Kidney (tissue), 14 donors: ENCODE results near the gene ATP11C. TPM values are rescaled to one million over a fixed set of nuclear protein-coding genes. Genes with fewer than 3 reads are reported as not detected.

ENCODE experiments used
- DNase-seq, 5 donors: peaks; one replicate each; pipeline ENCODE4 v3.0.0-alpha.2; 2013 to 2020
- FAIRE-seq: peaks from 2 replicates; lab custom pipeline; 2012; peaks lifted over from hg19 to GRCh38; lab: Jason Lieb, UNC
- H3K27ac ChIP-seq, 2 donors: one replicate each; pipeline ENCODE4 v1.7.0; 2013; ENCODE audit warnings: low read depth in 2 of 2, low read length in 2 of 2, inconsistent platforms in 1 of 2
- H3K27me3 ChIP-seq: one replicate; pipeline ENCODE4 v1.7.1; 2013; ENCODE audit warnings: low read length, inconsistent platforms; ENCODE audit not compliant: control insufficient read depth, insufficient read depth
- H3K36me3 ChIP-seq, 3 donors: one replicate each; pipeline versions ENCODE4 v1.7.0 to v1.7.1; 2013; ENCODE audit warnings: low read length in 3 of 3, control low read depth in 1 of 3, inconsistent platforms in 1 of 3; ENCODE audit not compliant: insufficient read depth in 3 of 3, control insufficient read depth in 2 of 3
- H3K4me1 ChIP-seq, 3 donors: one replicate each; pipeline versions ENCODE4 v1.7.0 to v1.7.1; 2013; ENCODE audit warnings: low read length in 3 of 3, inconsistent platforms in 1 of 3, low read depth in 1 of 3; ENCODE audit not compliant: control insufficient read depth in 2 of 3, insufficient read depth in 2 of 3
- H3K4me3 ChIP-seq, 3 donors: one replicate each; pipeline versions ENCODE4 v1.7.0 to v1.8.1; 2013; ENCODE audit warnings: low read length in 3 of 3, control low read depth in 1 of 3, inconsistent platforms in 1 of 3
- H3K9ac ChIP-seq, 3 donors: one replicate each; pipeline versions ENCODE4 v1.7.0 to v1.7.1; 2013; ENCODE audit warnings: low read length in 3 of 3, control low read depth in 1 of 3, inconsistent platforms in 1 of 3
- H3K9me3 ChIP-seq, 3 donors: one replicate each; pipeline versions ENCODE4 v1.7.0 to v1.7.1; 2013; ENCODE audit warnings: low read length in 3 of 3, control low read depth in 1 of 3, inconsistent platforms in 1 of 3; ENCODE audit not compliant: control insufficient read depth in 2 of 3, insufficient read depth in 1 of 3
- CTCF ChIP-seq: IDR thresholded peaks from 3 replicates; pipeline ENCODE4 v1.5.1; 2012; ENCODE audit warnings: mild to moderate bottlenecking, moderate library complexity, borderline replicate concordance; ENCODE audit not compliant: insufficient read depth; ENCODE audit errors: extremely low read depth
- intact Hi-C: fragments of 100-400 bp; cut with DNase I; formaldehyde crosslinking; loops from one replicate; pipeline ENCODE4 v1.11.1; 2022
- polyA plus RNA-seq: library from polyadenylated mRNA; stranded (reverse); fragments of 350-450 nt; fragmentation: Illumina TruSeq; extraction: RNeasy Lipid Tissue Mini Kit (QIAGEN cat#74804); gene quantifications from one replicate; pipeline ENCODE4 v1.2.3, GENCODE V29; 2014; ENCODE audit warnings: low read depth, low replicate concordance; ENCODE audit not compliant: insufficient read depth
- total RNA-seq: library from RNA; stranded (reverse); fragmentation: NEBNext Ultra II Directional; extraction: Animal tissue kit (Norgen Biotek cat#: 25700); gene quantifications from one replicate; pipeline ENCODE4 v1.2.1, GENCODE V29; 2021
- donor health status: control.
- donor health status: control.
- donor health status: control.
- donor health status: control.
- donor health status: control.
- donor health status: DM: yes; HTN: yes; CAD: no.
- donor health status: Normal renal cell carcinoma (clear cell type).

Gene ATP11C
- total and polyA plus RNA-seq, 2 donors from 2014 or later: 10.1 to 23.9 TPM

DNA sequence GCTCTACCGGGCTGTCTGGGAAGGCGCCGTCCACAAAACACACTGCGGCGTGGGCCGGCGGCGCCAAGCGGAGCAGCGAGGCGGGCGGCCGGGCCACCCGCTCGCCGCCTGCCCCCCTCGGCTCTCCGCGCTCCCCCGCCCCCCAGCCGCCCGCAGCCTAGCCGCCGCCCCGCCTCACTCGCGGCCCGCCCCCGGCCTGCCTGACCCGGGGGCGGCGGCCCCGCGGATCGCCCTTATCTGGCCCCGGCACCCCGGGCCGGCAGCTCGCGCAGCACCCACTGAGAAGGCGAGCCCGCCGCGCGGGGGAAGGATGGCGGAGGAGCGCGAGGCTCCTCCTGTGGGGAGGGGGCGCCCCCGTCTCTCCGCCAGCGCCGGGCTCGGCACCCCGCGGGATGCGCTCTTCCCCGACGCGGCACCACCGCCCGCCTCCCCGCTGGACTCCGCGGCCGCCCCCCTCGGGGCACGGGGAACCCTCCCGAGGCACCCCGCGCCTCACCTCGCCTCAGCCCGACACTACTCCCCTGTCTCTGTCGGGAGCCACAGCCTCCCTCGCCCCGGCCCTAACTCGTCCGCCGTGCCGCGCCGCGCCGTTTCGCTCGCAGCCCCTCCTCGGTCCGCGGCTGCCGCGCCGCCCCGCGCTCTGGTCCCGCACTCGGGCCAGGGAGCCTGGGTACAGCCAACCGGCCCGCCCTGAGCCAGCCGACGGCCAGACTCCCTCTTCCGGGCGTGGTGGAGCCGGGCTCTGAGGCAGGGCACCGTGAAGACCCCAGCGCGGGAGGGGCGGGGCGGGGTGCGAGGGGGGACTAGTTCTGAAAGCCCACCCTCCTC is 566 bp downstream of the ATP11C start:
- Histone ChIP-seq H3K27ac (peak overlapping the region; percentile 89 to 96), H3K27me3 (no peaks in the 10 kb centered on the region), H3K9ac (peak overlapping the region in 2 of 3 donors; percentile 42 to 58), H3K4me1 (no peaks in the 10 kb centered on the region), H3K36me3 (no peaks in the 10 kb centered on the region), H3K4me3 (peak overlapping the region; percentile 67 to 73 (median 69)), H3K9me3 (no peaks in the 10 kb centered on the region)
- TF ChIP-seq CTCF: no peak
- intact Hi-C loops: no loop called here
- DNase-seq (peak; percentile 26 to 88 (median 49)), FAIRE-seq (no peak)

GRCh38 chrX:139931646-139932072 is 1.2 kb downstream of the ATP11C start:
- Histone ChIP-seq H3K36me3 (no peaks in the 10 kb centered on the region), H3K4me1 (no peaks in the 10 kb centered on the region), H3K27me3 (no peaks in the 10 kb centered on the region), H3K4me3 (peak overlapping the region; percentile 58 to 73 (median 69)), H3K27ac (peak overlapping the region in 1 of 2 donors; percentile 47), H3K9ac (peak overlapping the region in 1 of 3 donors; percentile 51), H3K9me3 (no peaks in the 10 kb centered on the region)
- intact Hi-C loops: no loop called here
- FAIRE-seq: no peak
- TF ChIP-seq CTCF: no peak
- peak in 1 of 5 donors; percentile 56 for DNase-seq

DNA sequence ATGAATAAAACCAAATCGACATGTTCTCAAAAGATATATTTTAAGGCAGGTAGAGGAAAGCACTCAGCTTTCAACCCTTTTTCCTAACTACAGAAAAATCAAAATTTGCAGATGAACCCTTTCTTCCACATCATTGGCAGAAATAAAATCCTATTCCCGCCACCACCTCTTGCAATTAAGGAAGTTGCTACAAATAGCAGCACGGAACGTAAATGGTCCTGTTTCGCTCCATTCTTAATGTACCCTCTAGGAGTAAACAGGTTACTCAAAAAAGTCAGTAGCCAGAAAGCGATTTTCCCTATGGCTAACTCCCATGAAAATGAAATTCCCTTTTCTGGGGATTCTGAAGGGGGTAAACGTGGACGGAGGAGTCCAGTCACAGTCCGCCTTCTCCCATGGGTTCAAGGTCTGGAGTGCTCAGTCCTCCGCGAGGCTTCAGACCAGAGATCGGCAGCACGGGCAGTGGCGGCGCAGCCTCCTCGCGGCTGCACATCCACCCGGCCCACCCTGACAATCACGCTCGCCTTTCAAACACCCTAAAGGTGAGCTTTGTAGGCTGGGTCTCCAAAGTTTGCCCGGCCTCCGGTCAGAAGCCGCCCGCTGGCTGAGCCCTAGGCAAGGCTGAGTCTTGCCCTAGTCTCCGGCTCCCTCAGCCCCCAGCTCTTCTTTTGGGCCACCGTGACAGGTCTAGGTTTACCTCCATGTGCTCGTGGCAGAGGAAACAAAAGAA is 1.8 kb downstream of the ATP11C start:
- no peaks in the 10 kb centered on the region for H3K27me3 ChIP-seq
- H3K9ac ChIP-seq: peak overlapping the region in 2 of 3 donors; percentile 32 to 51
- no peaks in the 10 kb centered on the region for H3K4me1 ChIP-seq
- FAIRE-seq: no peak
- intact Hi-C loops: no loop called here
- H3K27ac ChIP-seq: no peak overlapping the region
- no peaks in the 10 kb centered on the region for H3K9me3 ChIP-seq
- peak in 4 of 5 donors; percentile 14 to 58 (median 24) for DNase-seq
- no peaks in the 10 kb centered on the region for H3K36me3 ChIP-seq
- no peak for TF ChIP-seq CTCF
- H3K4me3 ChIP-seq: peak overlapping the region; percentile 58 to 73 (median 69)
